Naive thymus-derived CD8-positive, alpha-beta T cell (primary cell): Measurements from ENCODE around the gene IDH3G. TPM values are rescaled to one million over a fixed set of nuclear protein-coding genes. Genes with fewer than 3 reads are reported as not detected.

ENCODE experiments used
- ATAC-seq, 2 donors: fragments of 150-1000 bp; cut with Tn5 transposase in 1 of 2; sonication (Bioruptor Pico), chemical (Tn5 transposase) in 1 of 2; 1 replicate in 1 of 2; 2 replicates in 1 of 2; pipeline ENCODE4 v1.10.0; 2021; ENCODE audit warnings: mild to moderate bottlenecking in 2 of 2, moderate library complexity in 2 of 2
- POLR2A ChIA-PET: fragments of 350-600 bp; sonication (Branson Sonifier 250); formaldehyde crosslinking; loops from one replicate; lab custom pipeline; 2021; ENCODE audit warnings: antibody characterized with exemption; lab: Charles Lee
- DNase-seq, 10 donors: peaks; one replicate each; pipeline versions ENCODE4 v3.0.0 to v3.0.0-alpha.2; 2020 to 2022
- H3K27ac Mint-ChIP-seq, 10 donors: one replicate each; pipeline ENCODE4 v1.8.0; 2020 to 2022; ENCODE audit warnings: mild to moderate bottlenecking in 10 of 10, mixed read lengths in 10 of 10, moderate library complexity in 4 of 10, inconsistent platforms in 1 of 10
- H3K27me3 Mint-ChIP-seq, 5 donors: one replicate each; pipeline ENCODE4 v1.8.0; 2021 to 2022; ENCODE audit warnings: mixed read lengths in 5 of 5
- H3K36me3 Mint-ChIP-seq, 3 donors: one replicate each; pipeline ENCODE4 v1.8.0; 2020 to 2022; ENCODE audit warnings: mixed read lengths in 3 of 3, mild to moderate bottlenecking in 2 of 3, inconsistent platforms in 1 of 3
- H3K4me1 Mint-ChIP-seq, 4 donors: one replicate each; pipeline ENCODE4 v1.8.0; 2021 to 2022; ENCODE audit warnings: mixed read lengths in 4 of 4
- H3K4me3 Mint-ChIP-seq, 10 donors: one replicate each; pipeline ENCODE4 v1.8.0; 2020 to 2022; ENCODE audit warnings: mild to moderate bottlenecking in 10 of 10, mixed read lengths in 10 of 10, moderate library complexity in 6 of 10, inconsistent platforms in 1 of 10
- H3K9me3 Mint-ChIP-seq, 9 donors: one replicate each; pipeline ENCODE4 v1.8.0; 2020 to 2022; ENCODE audit warnings: mixed read lengths in 9 of 9, mild to moderate bottlenecking in 3 of 9, inconsistent platforms in 1 of 9, moderate library complexity in 1 of 9
- polyA plus RNA-seq, 3 donors: library from polyadenylated mRNA; unstranded; fragments of 300-500 nt; fragmentation: Illumina TruSeq; gene quantifications; one replicate each; pipeline ENCODE4 v1.2.3, GENCODE V29; 2021
- total RNA-seq, 8 experiments: library from RNA in 2 of 8; stranded (reverse) in 2 of 8; gene quantifications; one replicate each; pipeline ENCODE4 v1.2.3 and lab custom pipeline; 2021 to 2026

IDH3G gene
- total and polyA plus RNA-seq, 5 experiments from 2014 or later: 47.7 to 109 (median 71.9) TPM

DNA sequence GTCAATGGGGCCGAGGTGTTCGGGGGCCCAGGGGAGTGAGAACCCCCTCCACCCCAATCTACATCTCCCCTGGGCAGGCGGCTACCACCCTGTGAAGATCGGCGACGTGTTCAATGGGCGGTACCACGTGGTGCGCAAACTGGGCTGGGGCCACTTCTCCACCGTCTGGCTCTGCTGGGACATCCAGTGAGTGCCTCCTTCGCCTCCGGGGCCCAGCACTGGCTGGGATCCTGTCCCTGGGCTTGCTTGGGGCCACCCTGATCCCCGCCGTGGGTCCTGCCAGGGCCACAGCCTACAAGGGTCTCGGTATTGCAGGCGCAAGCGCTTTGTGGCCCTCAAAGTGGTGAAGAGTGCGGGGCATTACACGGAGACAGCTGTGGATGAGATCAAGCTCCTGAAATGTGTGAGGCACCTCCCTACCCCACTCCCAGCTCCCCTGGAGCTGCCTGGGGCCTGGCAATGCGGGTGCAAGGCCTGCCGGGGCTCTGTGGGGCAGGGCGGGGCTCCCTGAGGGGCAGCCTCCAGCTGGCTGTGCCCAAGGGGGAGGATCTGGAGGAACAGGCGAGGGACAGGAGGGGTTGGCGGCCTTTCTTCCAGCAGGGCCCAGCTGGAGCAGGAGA is 12.6 kb downstream of the IDH3G start:
- H3K4me3 Mint-ChIP-seq: no peak overlapping the region
- H3K27me3 Mint-ChIP-seq: no peaks in the 10 kb centered on the region
- H3K36me3 Mint-ChIP-seq: peaks cover 0 to 4% (median 0%) of the 10 kb centered on the region in 3 donors
- ATAC-seq (no peak), DNase-seq (no peak)
- POLR2A ChIA-PET: interaction anchor here (1.4 kb wide), 1 partner anchor 13 kb away, joined by 3 read pairs; the partner anchor contains the start of genes IDH3G and SSR4
- peaks cover 6 to 10% (median 8%) of the 10 kb centered on the region in 4 donors for H3K4me1 Mint-ChIP-seq
- no peaks in the 10 kb centered on the region for H3K9me3 Mint-ChIP-seq
- no peak overlapping the region for H3K27ac Mint-ChIP-seq

DNA sequence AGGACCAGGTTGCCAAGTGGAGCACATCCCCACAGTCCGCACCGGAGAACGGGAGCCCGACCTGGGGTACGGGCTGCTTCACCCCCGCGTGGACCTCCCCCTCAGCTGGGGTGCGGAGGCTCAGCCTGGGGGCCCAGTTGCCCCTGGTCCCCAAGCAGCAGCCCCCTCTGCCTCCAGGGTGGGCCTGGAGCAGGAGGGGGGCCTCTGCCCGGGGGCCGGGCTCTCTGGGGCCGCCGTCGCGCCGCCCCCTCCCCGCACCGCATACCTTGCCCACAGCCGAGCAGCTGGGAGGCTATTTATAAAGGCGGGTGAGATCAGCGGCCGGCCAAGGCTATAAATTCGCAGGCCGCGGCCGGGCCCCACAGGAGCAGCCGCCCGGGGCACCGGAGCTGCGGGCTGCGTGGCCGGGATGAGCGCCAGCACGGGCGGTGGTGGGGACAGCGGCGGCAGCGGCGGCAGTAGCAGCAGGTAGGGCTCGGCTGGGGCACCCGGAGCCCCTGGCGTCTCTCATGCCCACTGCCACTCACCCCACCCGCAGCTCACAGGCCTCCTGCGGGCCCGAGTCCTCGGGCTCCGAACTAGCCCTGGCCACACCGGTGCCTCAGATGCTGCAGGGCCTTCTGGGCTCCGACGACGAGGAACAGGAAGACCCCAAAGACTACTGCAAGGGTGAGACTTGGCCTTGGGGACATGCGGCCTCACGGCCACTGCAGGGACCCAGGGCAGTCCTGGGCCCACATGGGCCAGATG is 13.3 kb downstream of the IDH3G start, which contains the start of gene SRPK3:
TSS of gene SRPK3 (plus strand) at position 364 of the 750 bp plus-strand sequence. CDS start at position 410, 46 bp downstream.
- Mint-ChIP-seq H3K27ac (peak within 1 kb of the TSS in 3 of 10 donors; percentile 43 to 66 (median 64)), H3K36me3 (no peaks in the 10 kb centered on the region), H3K27me3 (no peaks in the 10 kb centered on the region), H3K9me3 (no peaks in the 10 kb centered on the region), H3K4me3 (peak within 1 kb of the TSS in 7 of 10 donors; percentile 4 to 78 (median 18)), H3K4me1 (peaks cover 6 to 10% (median 8%) of the 10 kb centered on the region in 4 donors)
- DNase-seq (no peak), ATAC-seq (peak in 1 of 2 donors; percentile 35)
- POLR2A ChIA-PET: no interaction called here

DNA sequence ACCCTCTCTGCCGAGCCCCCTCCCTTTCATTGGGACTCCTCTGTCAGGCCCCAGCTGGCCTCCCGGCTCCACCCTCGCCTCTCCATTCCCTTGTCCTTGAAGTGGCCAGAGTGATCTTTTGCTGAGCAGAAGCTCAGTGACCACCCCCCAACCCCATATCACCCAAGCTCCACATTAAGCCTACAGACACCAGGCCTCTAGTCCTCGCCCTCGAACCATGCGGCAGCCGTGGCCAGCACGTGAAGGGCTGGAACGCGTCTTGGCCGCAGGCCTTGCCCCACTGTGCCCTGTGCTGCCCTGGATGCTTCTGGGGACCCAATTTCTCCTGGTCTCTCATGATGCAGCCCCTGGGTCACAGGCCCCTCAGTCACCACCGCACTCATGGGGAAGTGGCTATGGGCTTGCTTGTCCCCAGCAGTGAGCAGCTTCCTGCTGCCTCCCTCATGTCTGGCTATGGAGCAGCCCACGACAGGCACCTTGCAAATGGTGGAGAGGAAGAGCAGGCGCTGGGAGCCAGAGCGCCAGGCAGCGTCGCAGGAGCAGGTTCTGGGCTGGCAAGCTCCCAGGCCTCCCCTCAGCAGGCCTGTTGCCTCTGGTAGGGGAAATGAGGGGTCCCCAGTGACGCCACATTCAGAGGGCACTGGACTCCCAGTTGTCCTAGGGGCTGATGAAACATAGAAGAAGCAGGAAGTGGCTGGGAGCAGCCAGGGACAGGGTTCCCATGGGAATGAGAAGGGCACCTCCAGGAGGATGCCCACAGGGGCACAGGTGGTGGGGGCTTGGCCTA is 14.1 kb downstream of the IDH3G start:
- Mint-ChIP-seq H3K9me3 (no peaks in the 10 kb centered on the region), H3K27me3 (no peaks in the 10 kb centered on the region), H3K36me3 (no peaks in the 10 kb centered on the region), H3K27ac (peak overlapping the region in 3 of 10 donors; percentile 43 to 66 (median 64)), H3K4me3 (peak overlapping the region in 7 of 10 donors; percentile 4 to 78 (median 18)), H3K4me1 (peaks cover 6 to 10% (median 8%) of the 10 kb centered on the region in 4 donors)
- no peak for DNase-seq
- POLR2A ChIA-PET: no interaction called here
- no peak for ATAC-seq

DNA sequence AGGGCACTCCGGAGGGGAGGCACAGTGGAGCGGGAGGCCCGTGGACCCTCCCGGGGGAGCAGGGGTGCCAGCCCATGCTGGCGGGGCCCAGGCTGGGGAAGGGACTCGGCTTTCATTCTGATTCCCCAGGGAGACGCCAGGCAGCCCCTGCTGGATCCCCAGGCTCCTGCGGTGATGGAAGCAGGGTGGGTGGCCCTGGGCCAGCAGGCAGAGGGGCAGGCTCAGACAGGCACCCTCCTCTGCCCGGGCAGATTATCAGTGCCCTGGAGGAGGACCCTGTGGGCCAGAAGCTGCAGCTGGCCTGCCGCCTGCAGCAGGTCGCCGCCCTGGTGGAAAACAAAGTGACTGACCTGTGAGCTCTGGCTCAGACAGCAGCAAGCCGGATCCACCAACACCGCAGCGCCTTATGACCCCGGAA is 15.5 kb downstream of the IDH3G start:
- ATAC-seq: no peak
- Mint-ChIP-seq H3K4me1 (peaks cover 6 to 10% (median 8%) of the 10 kb centered on the region in 4 donors), H3K36me3 (no peaks in the 10 kb centered on the region), H3K4me3 (no peak overlapping the region), H3K27ac (no peak overlapping the region), H3K27me3 (no peaks in the 10 kb centered on the region), H3K9me3 (no peaks in the 10 kb centered on the region)
- POLR2A ChIA-PET: no interaction called here
- DNase-seq: no peak

DNA sequence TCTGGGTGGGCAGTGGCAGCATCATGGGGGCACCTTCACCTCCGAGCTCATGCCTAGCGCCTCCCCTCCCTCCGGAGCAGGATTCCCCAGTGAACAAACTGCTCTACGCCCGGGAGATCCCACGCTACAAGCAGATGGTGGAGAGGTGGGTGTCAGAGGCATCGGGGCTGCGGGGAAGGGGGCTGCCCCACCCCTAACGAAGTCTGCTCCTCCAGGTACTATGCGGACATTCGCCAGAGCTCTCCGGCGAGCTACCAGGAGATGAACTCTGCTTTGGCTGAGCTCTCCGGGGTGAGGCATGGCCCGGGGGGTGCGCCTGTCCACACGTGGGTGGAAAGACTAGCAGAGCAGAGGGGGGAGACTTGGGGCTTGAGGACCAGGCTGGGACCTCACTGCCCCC is 16.0 kb downstream of the IDH3G start:
- H3K9me3 Mint-ChIP-seq: no peaks in the 10 kb centered on the region
- POLR2A ChIA-PET: no interaction called here
- ATAC-seq (no peak), DNase-seq (no peak)
- H3K27me3 Mint-ChIP-seq: no peaks in the 10 kb centered on the region
- no peak overlapping the region for H3K27ac Mint-ChIP-seq
- peaks cover 6 to 10% (median 8%) of the 10 kb centered on the region in 4 donors for H3K4me1 Mint-ChIP-seq
- no peaks in the 10 kb centered on the region for H3K36me3 Mint-ChIP-seq
- no peak overlapping the region for H3K4me3 Mint-ChIP-seq

DNA sequence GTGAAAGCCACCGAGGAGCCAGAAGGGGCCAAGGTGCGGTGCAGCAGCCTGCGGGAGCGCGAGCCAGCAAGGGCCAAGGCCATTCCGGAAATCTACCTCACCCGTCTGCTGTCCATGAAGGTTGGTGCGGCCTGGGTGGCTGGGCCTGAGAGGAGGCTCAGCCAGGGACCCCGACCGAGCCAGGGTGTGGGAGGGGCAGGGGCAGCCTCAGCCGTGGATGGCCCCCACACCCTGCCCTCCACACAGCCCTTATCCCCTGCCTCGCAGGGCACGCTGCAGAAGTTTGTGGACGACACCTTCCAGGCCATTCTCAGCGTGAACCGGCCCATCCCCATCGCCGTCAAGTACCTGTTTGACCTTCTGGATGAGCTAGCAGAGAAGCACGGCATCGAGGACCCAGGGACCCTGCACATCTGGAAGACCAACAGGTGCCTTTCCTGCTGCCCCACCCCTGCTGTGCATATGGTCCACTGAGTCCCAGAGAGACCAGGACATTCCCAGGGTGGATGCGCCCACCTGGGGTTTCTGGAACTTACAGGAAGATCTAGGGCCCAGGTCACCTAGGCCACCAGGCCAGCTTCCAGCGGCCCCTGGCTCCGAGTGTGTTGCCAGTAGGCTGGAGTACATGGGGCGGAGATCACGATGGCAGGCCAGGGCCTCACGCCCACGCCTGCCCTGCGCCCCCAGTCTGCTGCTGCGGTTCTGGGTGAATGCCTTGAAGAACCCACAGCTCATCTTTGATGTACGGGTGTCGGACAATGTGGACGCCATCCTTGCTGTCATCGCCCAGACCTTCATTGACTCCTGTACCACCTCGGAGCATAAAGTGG is 16.7 kb downstream of the IDH3G start:
- ATAC-seq (no peak), DNase-seq (no peak)
- no peaks in the 10 kb centered on the region for H3K9me3 Mint-ChIP-seq
- H3K36me3 Mint-ChIP-seq: no peaks in the 10 kb centered on the region
- H3K4me3 Mint-ChIP-seq: no peak overlapping the region
- H3K4me1 Mint-ChIP-seq: peaks cover 6 to 10% (median 8%) of the 10 kb centered on the region in 4 donors
- no peak overlapping the region for H3K27ac Mint-ChIP-seq
- POLR2A ChIA-PET: no interaction called here
- no peaks in the 10 kb centered on the region for H3K27me3 Mint-ChIP-seq

DNA sequence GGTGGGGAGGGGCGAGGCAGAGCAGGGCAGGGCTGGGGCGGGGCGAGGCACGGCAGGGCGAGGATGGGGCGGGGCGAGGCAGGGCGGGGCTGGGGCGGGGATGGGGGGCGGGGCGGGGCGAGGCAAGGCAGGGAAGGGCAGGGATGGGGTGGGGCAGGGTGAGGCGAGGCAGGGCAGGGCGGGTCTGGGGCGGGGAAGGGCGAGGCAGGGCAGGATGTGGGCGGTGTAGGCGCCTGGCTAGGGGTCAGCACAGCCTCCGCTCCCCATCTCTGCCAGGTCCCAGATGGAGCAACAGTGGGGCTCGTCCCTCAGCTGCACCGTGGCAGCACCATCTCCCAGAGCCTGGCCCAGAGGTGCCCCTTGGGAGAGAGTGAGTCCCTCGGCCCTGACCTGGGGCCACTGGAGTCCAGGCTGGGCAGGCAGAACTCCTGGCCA is 17.5 kb downstream of the IDH3G start:
- no peak overlapping the region for H3K27ac Mint-ChIP-seq
- H3K36me3 Mint-ChIP-seq: no peaks in the 10 kb centered on the region
- H3K9me3 Mint-ChIP-seq: no peaks in the 10 kb centered on the region
- POLR2A ChIA-PET: no interaction called here
- DNase-seq (no peak), ATAC-seq (no peak)
- no peak overlapping the region for H3K4me3 Mint-ChIP-seq
- peaks cover 6 to 10% (median 8%) of the 10 kb centered on the region in 4 donors for H3K4me1 Mint-ChIP-seq
- H3K27me3 Mint-ChIP-seq: no peaks in the 10 kb centered on the region

DNA sequence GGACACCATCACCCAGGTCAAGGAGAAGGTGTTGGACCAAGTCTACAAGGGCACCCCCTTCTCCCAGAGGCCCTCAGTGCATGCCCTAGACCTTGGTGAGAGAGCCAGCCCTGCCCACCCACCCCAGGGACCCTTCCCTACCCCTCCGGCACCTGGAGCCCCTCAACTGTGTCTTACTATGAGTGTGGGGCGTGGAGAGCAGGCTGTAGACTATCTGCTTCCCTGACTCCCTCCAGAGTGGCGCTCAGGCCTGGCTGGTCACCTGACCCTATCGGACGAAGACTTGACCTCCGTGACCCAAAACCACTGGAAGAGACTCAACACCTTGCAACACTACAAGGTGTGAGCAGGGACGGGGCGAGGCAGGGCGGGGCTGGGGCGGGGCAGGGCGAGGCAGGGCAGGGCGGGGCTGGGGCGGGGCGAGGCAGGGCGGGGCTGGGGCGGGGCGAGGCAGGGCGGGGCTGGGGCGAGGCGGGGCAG is 18.0 kb downstream of the IDH3G start:
- DNase-seq: no peak
- POLR2A ChIA-PET: no interaction called here
- peaks cover 6 to 10% (median 8%) of the 10 kb centered on the region in 4 donors for H3K4me1 Mint-ChIP-seq
- no peaks in the 10 kb centered on the region for H3K36me3 Mint-ChIP-seq
- no peak for ATAC-seq
- no peaks in the 10 kb centered on the region for H3K27me3 Mint-ChIP-seq
- no peaks in the 10 kb centered on the region for H3K9me3 Mint-ChIP-seq
- H3K27ac Mint-ChIP-seq: no peak overlapping the region
- no peak overlapping the region for H3K4me3 Mint-ChIP-seq

DNA sequence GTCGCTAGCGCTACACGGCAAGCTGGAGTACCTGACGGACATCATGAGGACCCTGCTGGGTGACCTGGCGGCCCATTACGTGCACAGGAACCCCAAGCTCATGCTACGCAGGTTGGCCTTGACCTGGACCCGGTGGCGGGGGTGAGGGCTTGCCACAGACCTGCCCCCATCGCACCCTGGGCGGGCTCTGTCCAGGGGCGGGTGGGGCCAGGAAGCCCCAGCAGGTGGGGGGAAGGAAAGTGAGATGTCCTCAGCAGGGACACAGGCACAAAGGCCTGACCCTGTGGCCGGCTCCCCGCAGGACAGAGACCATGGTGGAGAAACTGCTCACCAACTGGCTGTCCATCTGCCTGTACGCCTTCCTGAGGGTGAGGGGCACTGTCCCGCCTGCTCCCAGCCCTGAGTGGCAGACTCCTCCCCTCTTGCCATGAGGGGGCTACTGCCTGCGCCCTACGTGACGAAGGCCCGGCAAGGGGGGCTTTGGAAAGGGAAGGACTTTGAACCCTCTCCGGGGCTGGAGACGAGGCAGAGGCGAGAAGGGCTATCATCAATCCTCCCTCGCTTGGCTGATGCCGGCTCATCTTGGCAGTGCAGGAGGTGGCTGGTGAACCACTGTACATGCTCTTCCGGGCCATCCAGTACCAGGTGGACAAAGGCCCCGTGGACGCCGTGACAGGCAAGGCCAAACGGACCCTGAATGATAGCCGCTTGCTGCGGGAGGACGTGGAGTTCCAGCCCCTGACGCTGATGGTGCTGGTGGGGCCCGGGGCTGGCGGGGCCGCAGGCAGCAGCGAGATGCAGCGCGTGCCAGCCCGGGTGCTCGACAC is 18.7 kb downstream of the IDH3G start:
- peaks cover 6 to 10% (median 8%) of the 10 kb centered on the region in 4 donors for H3K4me1 Mint-ChIP-seq
- POLR2A ChIA-PET: no interaction called here
- ATAC-seq (no peak), DNase-seq (no peak)
- H3K36me3 Mint-ChIP-seq: no peaks in the 10 kb centered on the region
- H3K9me3 Mint-ChIP-seq: no peaks in the 10 kb centered on the region
- no peaks in the 10 kb centered on the region for H3K27me3 Mint-ChIP-seq
- H3K4me3 Mint-ChIP-seq: no peak overlapping the region
- no peak overlapping the region for H3K27ac Mint-ChIP-seq

DNA sequence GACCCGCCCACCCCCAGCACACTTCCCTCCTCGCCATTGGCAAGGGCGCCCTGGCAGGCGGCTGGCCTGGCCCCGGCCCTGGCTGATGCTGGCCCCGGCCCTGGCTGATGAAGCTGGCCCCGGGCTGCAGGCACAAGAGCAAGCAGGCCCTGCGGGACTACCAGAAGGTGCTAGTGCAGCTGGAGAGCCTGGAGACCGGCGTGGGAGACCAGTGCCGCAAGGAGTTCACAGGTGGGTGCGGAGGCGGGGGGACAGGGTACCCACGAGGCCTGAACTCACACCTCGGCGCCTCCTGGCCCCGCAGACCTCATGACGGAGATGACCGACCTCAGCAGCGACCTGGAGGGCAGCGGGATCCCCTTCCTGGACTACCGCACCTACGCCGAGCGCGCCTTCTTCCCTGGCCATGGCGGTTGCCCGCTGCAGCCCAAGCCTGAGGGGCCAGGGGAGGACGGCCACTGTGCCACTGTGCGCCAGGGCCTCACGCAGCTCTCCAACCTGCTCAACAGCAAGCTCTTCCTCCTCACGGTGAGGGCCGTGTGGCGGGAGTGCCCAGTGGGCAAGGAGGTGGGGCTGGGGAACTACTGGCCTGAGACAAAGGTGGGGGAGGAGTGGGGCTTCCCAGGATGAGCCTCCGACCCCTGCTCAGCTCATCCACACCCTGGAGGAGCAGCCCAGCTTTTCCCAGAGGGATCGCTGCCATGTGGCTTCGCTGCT is 19.4 kb downstream of the IDH3G start:
- no peaks in the 10 kb centered on the region for H3K27me3 Mint-ChIP-seq
- H3K4me1 Mint-ChIP-seq: peaks cover 0 to 2% (median 1%) of the 10 kb centered on the region in 4 donors
- no peak overlapping the region for H3K4me3 Mint-ChIP-seq
- POLR2A ChIA-PET: no interaction called here
- DNase-seq: no peak
- no peaks in the 10 kb centered on the region for H3K9me3 Mint-ChIP-seq
- no peaks in the 10 kb centered on the region for H3K36me3 Mint-ChIP-seq
- ATAC-seq: no peak
- no peak overlapping the region for H3K27ac Mint-ChIP-seq
